H54 (cell line): ENCODE data around the gene SLC44A5.
"Not testable (repeated sequence)": the region's sequence is repeated elsewhere in the genome, so short reads cannot be mapped to it uniquely, and the experiment has no call there.

ENCODE experiments used
- DNase-seq: peaks from one replicate; pipeline ENCODE4 v3.0.0; 2011; ENCODE audit warnings: low spot score, mixed read lengths; ENCODE audit not compliant: insufficient read length
- FAIRE-seq: peaks from 3 replicates; lab custom pipeline; 2011; peaks lifted over from hg19 to GRCh38; lab: Jason Lieb, UNC
- POLR2A ChIP-seq: IDR thresholded peaks from 2 replicates; pipeline ENCODE4 v1.6.1; 2011; ENCODE audit warnings: low read depth, mild to moderate bottlenecking, low read length

The SLC44A5 gene

GRCh38 chr1:75484789-75485188 lies 126.1 kb downstream of the SLC44A5 start:
- DNase-seq (no peak), FAIRE-seq (no peak)
- no peak for TF ChIP-seq POLR2A

GRCh38 chr1:75482951-75483350 lies 128.0 kb downstream of the SLC44A5 start:
- DNase-seq = no peak
- TF ChIP-seq POLR2A = no peak
- no peak for FAIRE-seq

DNA sequence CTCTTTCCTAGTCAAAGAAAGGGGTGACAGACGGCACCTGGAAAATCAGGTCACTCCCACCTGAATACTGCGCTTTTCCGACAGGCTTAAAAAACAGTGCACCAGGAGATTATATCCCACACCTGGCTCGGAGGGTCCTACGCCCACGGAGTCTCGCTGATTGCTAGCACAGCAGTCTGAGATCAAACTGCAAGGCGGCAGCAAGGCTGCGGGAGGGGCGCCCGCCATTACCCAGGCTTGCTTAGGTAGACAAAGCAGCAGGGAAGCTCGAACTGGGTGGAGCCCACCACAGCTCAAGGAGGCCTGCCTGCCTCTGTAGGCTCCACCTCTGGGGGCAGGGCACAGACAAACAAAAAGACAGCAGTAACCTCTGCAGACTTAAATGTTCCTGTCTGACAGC lies 134.4 kb downstream of the SLC44A5 start:
- not testable (repeated sequence) for DNase-seq, FAIRE-seq

- FAIRE-seq = no peak
- DNase-seq = no peak
- TF ChIP-seq POLR2A = no peak
Measured at GRCh38 chr1:75475696-75476095, 135.2 kb downstream of the SLC44A5 start.

DNA sequence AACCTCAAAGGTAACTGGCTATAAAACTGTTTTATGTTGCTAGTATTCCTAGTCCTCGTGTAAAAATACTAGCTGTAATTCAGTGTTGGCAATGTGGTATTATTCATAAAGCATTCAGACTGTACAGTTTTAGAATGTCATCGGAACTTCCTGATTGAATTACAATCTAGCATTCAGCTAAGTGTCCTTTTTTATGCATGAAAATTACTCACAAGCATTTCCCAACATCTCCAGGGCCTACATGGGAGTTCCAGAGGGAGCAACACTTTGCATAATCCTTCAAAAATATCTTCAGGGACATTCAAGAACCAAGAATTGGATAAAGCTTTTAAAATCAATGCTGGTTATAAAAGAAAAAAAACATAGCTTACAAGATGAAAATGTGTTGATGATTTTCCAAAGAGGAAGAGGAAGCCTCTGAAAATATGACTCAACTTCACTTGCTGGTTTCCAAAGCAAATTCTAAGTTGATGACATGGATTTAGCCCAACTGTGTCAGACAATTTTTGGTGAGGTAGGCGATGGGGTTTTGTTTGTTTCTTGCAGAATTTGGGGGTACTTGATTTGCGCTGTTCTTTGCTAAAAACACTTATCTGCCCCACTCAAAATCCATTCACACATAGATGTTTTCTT lies 137.8 kb downstream of the SLC44A5 start:
- FAIRE-seq (no peak), DNase-seq (no peak)

GRCh38 chr1:75472089-75472970 lies 138.6 kb downstream of the SLC44A5 start:
- FAIRE-seq (no peak), DNase-seq (no peak)
- TF ChIP-seq POLR2A = no peak

More for the DNA sequence above, 137.8 kb downstream of the SLC44A5 start:
- TF ChIP-seq POLR2A = no peak

GRCh38 chr1:75471252-75471651 lies 139.7 kb downstream of the SLC44A5 start:
- no peak for DNase-seq
- no peak for FAIRE-seq
- TF ChIP-seq POLR2A = no peak

- no peak for TF ChIP-seq POLR2A
- no peak for DNase-seq
- FAIRE-seq = no peak
Measured at GRCh38 chr1:75470448-75470847, 140.5 kb downstream of the SLC44A5 start.

DNA sequence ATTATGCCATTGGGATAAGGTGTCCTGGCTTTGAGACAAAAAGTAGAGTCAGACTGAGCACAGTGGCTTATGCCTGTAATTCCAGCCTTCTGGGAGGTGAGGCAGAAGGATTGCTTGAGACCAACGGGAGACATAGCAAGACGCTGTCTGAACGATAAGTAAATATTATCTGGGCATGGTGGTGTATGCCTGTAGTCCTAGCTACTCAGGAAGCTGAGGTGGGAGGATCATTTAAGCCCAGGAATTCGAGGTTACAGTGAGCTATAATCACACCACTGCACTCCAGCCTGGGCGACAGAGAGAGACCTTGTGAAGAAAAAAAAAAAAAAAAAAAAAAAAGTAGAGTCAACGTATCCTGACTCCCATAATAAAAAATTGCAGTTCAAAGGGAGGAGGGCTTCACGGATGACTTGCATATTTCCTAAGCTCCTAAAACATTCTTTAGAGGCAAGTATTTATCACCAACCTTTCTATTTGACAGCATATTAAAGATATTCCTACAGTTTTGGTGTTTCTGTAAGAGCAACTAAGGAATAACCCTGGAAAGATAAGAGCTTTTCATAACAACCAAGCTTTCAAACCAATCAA lies 141.2 kb downstream of the SLC44A5 start:
- no peak for FAIRE-seq
- TF ChIP-seq POLR2A = no peak
- no peak for DNase-seq

- DNase-seq (no peak), FAIRE-seq (no peak)
- TF ChIP-seq POLR2A = no peak
Measured at GRCh38 chr1:75461808-75462325, 149.0 kb downstream of the SLC44A5 start.

GRCh38 chr1:75449998-75450397 lies 160.9 kb downstream of the SLC44A5 start:
- FAIRE-seq (no peak), DNase-seq (no peak)
- TF ChIP-seq POLR2A = no peak

GRCh38 chr1:75444220-75444619 lies 166.7 kb downstream of the SLC44A5 start:
- FAIRE-seq = no peak
- DNase-seq = no peak
- TF ChIP-seq POLR2A = no peak

- no peak for FAIRE-seq
- DNase-seq = no peak
- no peak for TF ChIP-seq POLR2A
Measured at GRCh38 chr1:75440274-75440673, 170.6 kb downstream of the SLC44A5 start.

GRCh38 chr1:75438355-75438754 lies 172.6 kb downstream of the SLC44A5 start:
- FAIRE-seq (no peak), DNase-seq (no peak)
- no peak for TF ChIP-seq POLR2A
